Measurements from ENCODE around the gene DPEP1. TPM values are rescaled to one million over a fixed set of nuclear protein-coding genes. Genes with fewer than 3 reads are reported as not detected.

DPEP1 gene
- total RNA-seq, 1 experiment from 2014 or later, result 1.1 TPM

- H2AFZ ChIP-seq (ENCODE audit: low read depth, low read length, poor library complexity, severe bottlenecking), result no peak overlapping the region
- intact Hi-C loops (cut with micrococcal nuclease), result no loop called here
- POLR2A ChIA-PET, result no interaction called here
- H3K27ac ChIP-seq (ENCODE audit: low read depth, low read length), result no peak overlapping the region; the same call in 1 of the 2 replicates
- H3K4me1 ChIP-seq (ENCODE audit: control insufficient read depth in 1 of 2, insufficient read depth in 2 of 2, low read length in 2 of 2), result peaks cover 35 to 59% of the 10 kb centered on the region in 2 experiments
- H3K4me3 ChIP-seq (replicated peaks in 1 of 2; ENCODE audit: low read depth in 1 of 2, low read length in 2 of 2), result no peak overlapping the region
- no peaks in the 10 kb centered on the region for H3K36me3 ChIP-seq (ENCODE audit: control insufficient read depth in 1 of 2, insufficient read depth in 2 of 2, low read length in 2 of 2)
- no TSS peak for BruUV-seq (replicated peaks)
- no peaks in the 10 kb centered on the region for H3K9me2 ChIP-seq (ENCODE audit: insufficient read depth)
- CTCF ChIA-PET, result no interaction called here
- no peaks in the 10 kb centered on the region for H4K20me1 ChIP-seq (ENCODE audit: insufficient read depth)
- H3K9me3 ChIP-seq (ENCODE audit: control insufficient read depth in 1 of 2, insufficient read depth in 1 of 2, low read depth in 1 of 2, low read length in 2 of 2), result no peaks in the 10 kb centered on the region
- ATAC-seq, result no peak
- TF ChIP-seq ZNF274 (IDR thresholded peaks at IDR 0.05; ENCODE audit: low read depth, low read length), result no peak
- no peak for TF ChIP-seq ZBTB33 (IDR thresholded peaks at IDR 0.05; ENCODE audit: extremely low read depth, insufficient replicate concordance, low read length)
- TF ChIP-seq SRF (IDR thresholded peaks at IDR 0.05; ENCODE audit: low read depth), result no peak
- TF ChIP-seq POLR2A (IDR thresholded peaks at IDR 0.05; ENCODE audit: borderline replicate concordance, extremely low read depth, insufficient read depth, insufficient read length), result no peak
- TF ChIP-seq JUND (IDR thresholded peaks at IDR 0.05), result no peak
- no peak for TF ChIP-seq SP1 (IDR thresholded peaks at IDR 0.05; ENCODE audit: low read depth)
- no peak for TF ChIP-seq EZH2 (IDR thresholded peaks at IDR 0.05)
- no peak for TF ChIP-seq ZFX (IDR thresholded peaks at IDR 0.05)
- no peak for TF ChIP-seq SIN3A (IDR thresholded peaks at IDR 0.05; ENCODE audit: low read depth)
- TF ChIP-seq POLR2AphosphoS5 (IDR thresholded peaks at IDR 0.05; ENCODE audit: low read depth, low read length), result no peak
- TF ChIP-seq CBX3 (IDR thresholded peaks at IDR 0.05; ENCODE audit: low read depth), result no peak
- TF ChIP-seq FOSL1 (IDR thresholded peaks at IDR 0.05; ENCODE audit: low read depth), result no peak
- no peak for TF ChIP-seq CTCF (IDR thresholded peaks at IDR 0.05 in 2 of 3, conservative IDR thresholded peaks at IDR 0.05 in 1 of 3; ENCODE audit: borderline replicate concordance in 1 of 3, insufficient read depth in 1 of 3, low read depth in 2 of 3, low read length in 2 of 3)
- no peak for TF ChIP-seq RAD21 (IDR thresholded peaks at IDR 0.05; ENCODE audit: low read depth)
- TF ChIP-seq ELF1 (IDR thresholded peaks at IDR 0.05; ENCODE audit: borderline replicate concordance, low read depth), result no peak
- no peak for TF ChIP-seq CEBPB (IDR thresholded peaks at IDR 0.05; ENCODE audit: low read depth)
- TF ChIP-seq MAX (IDR thresholded peaks at IDR 0.05), result no peak
- TF ChIP-seq REST (IDR thresholded peaks at IDR 0.05; ENCODE audit: low read depth), result no peak
- TF ChIP-seq EGR1 (IDR thresholded peaks at IDR 0.05; ENCODE audit: low read depth), result no peak
- no peak for DNase-seq (ENCODE audit: low read depth, low spot score)
- no peaks in the 10 kb centered on the region for H3K79me2 ChIP-seq (ENCODE audit: insufficient read depth, low read length)
- no peak overlapping the region for H3K4me2 ChIP-seq (ENCODE audit: low read length)
- H3K27me3 ChIP-seq (ENCODE audit: insufficient read depth, low read length), result no peaks in the 10 kb centered on the region
- RAD21 ChIA-PET (ENCODE audit: low non-redundant PET in 1 of 2, low total read pairs in 2 of 2, uncharacterized antibody in 2 of 2, unreplicated experiment in 2 of 2), result no interaction called here
- H3K9ac ChIP-seq (ENCODE audit: low read length), result no peak overlapping the region
These were observed 8.1 kb upstream of the DPEP1 start for GRCh38 chr16:89605186-89605970.
